Measurements from ENCODE around the gene FAM171A1.
"Not testable (repeated sequence)": the region's sequence is repeated elsewhere in the genome, so short reads cannot be mapped to it uniquely, and the experiment has no call there.

FAM171A1 gene

GRCh38 chr10:15370856-15371701 is at the start of gene FAM171A1:
TSS of gene FAM171A1 (minus strand) at chr10:15371289. CDS start at chr10:15371052, 237 bp downstream.
- no peak for DNase-seq

DNA sequence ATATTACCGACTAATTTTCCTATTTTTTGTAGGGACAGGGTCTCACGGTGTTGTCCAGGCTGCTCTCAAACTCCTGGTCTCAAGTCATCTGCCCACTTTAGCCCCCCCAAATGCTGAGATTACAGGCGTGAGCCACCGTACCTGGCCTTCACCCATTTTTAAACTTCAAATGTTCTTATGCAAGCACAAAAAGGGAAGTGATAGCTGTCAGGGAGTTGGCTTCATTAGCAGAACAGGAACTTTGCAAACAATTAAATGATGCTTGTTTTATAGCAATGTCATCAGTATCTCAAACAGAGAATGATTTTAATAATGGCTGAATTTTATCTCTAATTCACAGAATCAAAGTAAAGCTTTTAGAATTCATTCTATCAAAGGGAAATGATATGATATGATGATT is 49.8 kb upstream of the FAM171A1 start:
- DNase-seq, result no peak

- no peak for DNase-seq
Measured at GRCh38 chr10:15419279-15419874, 48.3 kb upstream of the FAM171A1 start.

- no peak for DNase-seq
Measured at GRCh38 chr10:15416034-15416433, 44.9 kb upstream of the FAM171A1 start.

DNA sequence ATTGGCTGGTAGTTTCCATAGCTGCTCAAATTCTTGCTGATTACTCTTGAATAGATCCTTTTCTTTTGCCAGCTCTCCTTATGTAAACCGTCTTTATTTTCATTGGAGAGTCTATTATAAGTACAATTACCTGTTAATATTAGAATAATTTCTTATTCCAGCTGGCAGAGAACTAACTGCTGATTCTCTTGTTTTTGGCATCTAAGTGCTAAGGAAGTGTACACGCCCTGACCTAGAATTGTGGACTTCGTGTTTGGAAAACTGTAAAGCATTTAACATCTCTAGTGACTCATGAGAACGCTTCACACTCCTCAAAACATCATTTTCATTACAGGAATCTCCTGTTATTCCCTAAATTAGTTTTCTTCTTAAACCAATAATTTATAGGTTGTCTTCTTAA is 39.9 kb upstream of the FAM171A1 start:
- no peak for DNase-seq

DNA sequence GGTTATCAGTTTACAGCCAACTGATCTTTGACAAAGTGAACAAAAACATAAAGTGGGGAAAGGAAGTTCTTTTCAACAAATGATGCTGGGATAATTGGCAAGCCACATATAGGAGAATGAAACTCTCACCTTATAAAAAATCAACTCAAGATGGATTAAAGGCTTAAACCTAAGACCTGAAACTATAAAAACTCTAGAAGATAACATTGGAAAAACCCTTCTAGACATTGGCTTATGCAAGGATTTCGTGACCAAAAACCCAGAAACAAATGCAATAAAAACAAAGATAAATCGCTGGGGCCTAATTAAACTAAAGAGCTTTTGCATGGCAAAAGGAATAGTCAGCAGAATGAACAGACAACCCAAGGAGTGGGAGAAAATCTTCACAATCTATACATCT is 38.3 kb upstream of the FAM171A1 start:
- not testable (repeated sequence) for DNase-seq

GRCh38 chr10:15408557-15408956 is 37.5 kb upstream of the FAM171A1 start:
- DNase-seq, result no peak

GRCh38 chr10:15405319-15405718 is 34.2 kb upstream of the FAM171A1 start:
- DNase-seq, result no peak

GRCh38 chr10:15401382-15401781 is 30.3 kb upstream of the FAM171A1 start:
- DNase-seq, result no peak

DNA sequence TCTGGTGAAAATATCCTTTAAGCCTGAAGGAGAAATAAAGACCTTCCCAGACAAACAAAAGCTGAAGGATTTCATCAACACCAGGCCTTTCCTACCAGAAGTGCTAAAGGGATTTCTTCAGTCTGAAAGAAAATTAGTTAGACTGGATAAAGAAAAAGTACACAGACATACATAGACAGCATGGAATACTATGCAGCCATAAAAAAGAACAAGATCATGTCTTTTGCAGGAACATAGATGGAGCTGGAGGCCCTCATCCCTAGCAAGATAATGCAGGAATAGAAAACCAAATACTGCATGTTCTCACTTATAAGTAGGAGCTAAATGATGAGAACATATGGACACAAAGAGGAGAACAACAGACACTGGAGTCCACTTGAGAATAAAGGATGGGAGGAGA is 29.4 kb upstream of the FAM171A1 start:
- DNase-seq, result not testable (repeated sequence)

- no peak for DNase-seq
Measured at GRCh38 chr10:15399060-15399661, 28.1 kb upstream of the FAM171A1 start.

- no peak for DNase-seq
Measured at GRCh38 chr10:15395935-15396334, 24.8 kb upstream of the FAM171A1 start.

- DNase-seq, result no peak
Measured at GRCh38 chr10:15393139-15393825, 22.2 kb upstream of the FAM171A1 start.

- no peak for DNase-seq
Measured at GRCh38 chr10:15391491-15391890, 20.4 kb upstream of the FAM171A1 start.

DNA sequence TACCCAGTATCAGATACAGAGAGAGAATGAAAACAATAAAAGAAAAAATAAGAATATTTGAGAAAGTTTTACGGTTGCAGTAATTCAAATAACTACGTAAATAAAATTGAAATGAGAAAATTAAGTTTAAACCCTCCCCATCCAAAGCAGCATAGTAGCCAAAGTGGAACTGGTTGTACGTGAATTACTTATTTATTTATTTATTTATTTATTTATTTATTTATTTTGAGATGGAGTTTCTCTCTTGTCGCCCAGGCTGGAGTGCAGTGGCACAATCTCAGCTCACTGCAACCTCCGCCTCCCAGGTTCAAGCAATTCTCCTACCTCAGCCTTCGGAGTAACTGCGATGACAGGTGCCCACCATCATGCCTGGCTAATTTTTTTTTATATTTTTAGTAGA is 17.1 kb upstream of the FAM171A1 start:
- DNase-seq, result not testable (repeated sequence)

DNA sequence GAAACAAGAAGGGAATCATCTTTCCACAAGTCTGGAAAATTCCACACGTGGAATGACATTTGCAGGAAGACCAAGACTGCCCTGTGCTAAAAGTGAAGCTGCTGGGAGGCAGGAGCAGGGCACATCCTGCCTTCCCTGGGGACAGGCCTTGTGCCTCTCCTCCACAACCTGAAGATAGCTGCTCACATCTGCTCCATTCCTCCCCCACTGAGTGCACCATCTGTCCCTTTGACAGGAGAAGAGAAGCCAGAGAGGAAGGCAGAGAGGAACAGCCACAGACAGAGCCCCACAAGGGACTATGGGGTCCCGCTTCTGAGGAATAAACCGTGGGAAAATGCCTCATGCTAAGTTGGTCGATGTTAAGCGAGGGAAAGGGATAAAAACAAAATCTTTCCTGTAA is 15.9 kb upstream of the FAM171A1 start:
- no peak for DNase-seq

DNA sequence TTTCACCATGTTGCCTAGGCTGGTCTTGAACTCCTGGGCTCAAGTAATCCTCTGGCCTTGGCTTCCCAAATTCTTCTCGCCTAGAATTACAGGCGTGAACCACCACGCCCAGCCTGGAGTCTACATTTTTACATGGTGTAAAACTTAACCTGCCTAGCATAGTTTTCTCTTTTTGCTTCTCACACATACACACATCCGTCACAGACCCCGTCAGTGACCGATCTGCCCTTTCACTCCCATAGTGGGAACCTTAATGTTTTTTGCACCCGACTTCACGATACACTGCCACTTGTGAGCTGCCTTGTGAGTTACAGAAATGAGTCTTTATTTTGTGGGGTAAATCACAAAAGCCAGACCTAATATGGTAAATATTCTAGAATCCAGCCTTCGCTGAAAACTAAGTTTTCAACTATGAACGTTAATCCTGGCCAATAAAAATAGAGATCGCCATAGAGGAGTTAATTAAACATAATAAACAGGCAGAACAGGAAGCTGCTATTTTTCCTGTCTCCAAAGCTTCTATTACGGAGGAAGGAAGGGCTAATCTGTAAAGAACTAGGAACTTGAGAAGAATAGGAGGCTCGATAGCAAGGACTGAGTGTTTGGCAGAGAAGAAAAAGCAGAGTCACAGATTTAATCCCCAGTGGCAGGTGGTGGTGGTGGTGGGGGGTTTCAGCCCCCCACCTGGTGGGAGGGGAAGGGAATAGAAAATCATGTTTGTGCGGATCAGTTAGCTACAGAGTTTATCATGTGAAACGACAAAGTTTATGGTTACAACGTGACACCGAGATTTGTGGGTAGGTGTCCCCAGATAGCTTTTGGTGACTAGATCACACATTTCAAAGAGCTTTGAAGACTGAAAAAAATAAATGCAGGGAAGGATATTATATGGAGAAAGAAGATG is 14.7 kb upstream of the FAM171A1 start:
- DNase-seq, result no peak

GRCh38 chr10:15381420-15381819 is 10.3 kb upstream of the FAM171A1 start:
- DNase-seq, result no peak

DNA sequence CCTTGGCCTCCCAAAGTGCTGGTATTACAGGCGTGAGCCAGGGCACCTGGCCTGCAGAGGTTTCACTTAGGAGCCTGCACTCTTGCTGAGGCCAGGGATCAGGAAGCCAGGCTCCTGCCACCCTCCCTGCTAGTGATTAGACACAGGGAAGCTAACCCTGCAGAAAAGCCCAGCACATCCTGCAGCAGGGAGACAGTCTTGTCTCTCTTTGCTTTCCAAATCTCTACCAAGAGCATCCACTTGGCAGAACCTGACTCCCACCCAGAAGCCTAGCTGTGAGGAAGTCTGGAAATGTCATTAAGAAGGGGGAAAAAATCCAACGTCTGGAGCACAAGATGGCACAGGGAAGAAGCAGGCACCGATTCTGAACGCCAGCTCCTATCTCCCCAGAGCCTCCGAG is 8.0 kb upstream of the FAM171A1 start:
- DNase-seq, result no peak

- no peak for DNase-seq
Measured at GRCh38 chr10:15378569-15378968, 7.5 kb upstream of the FAM171A1 start.

DNA sequence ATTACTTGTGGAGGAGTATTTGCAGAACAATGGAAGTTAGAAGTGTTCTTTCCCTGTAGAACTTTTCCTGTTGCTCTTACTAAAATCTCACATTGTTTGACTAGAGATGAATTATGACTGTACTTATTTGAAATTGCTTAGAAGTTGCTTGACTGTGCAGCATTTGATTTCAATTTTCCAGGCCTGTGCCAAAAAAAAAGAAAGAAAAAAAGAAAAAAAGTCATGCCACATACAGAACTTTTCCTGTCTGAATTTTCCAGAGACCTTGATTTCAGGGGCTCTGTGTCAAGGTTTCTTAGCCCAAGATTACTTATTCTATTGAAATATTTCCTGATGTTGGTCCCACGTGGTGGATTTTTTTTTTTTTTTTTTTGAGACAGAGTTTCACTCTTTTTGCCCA is 3.5 kb upstream of the FAM171A1 start:
- no peak for DNase-seq

DNA sequence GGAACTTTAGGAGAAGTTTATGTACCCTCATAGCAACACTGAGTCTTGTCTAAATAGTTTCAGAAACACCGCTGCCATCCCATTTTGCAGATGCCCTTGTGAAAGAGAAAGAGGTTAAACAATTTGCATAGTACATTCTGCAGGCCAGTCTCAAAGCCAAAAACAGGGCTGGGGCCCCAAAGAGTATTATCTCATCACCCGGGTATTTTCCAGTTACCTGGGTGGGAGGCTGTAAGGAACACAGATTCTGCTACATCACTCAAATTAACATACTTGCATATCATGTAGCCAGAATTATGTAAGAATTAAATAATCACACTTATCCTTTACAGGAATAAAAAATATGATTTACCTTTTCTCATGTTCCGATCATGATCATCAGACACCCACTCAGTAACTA is 3.1 kb upstream of the FAM171A1 start:
- no peak for DNase-seq

All from NCI-H1417 treated with DMSO at 0.1 percent for 48 hours (cell line).